CD4-positive, alpha-beta T cell treated with Interferon gamma for 1 hour (primary cell): ENCODE results near the gene RNU6-1.

Experiments used
- DNase-seq: peaks from one replicate; pipeline ENCODE4 v3.0.0-alpha.2; 2020

Gene RNU6-1

DNA sequence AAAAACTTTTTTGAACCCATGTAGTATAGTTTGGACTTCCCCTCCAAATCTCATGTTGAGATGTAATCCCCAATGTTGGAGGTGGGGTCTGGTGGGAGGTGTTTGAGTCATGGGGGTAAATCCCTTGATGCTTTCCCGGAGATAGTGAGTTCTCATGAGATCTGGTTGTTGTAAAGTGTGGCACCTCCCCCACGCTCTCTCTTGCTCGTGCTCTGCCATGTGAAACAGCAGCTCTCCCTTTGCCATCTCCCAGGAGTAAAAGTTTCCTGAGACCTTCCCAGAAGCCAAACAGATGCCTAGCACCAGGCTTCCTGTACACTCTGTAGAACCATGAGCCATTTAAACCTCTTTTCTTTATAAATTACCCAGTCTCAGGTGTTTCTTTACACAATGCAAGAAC, 16.0 kb upstream of the RNU6-1 start:
- no peak for DNase-seq

DNA sequence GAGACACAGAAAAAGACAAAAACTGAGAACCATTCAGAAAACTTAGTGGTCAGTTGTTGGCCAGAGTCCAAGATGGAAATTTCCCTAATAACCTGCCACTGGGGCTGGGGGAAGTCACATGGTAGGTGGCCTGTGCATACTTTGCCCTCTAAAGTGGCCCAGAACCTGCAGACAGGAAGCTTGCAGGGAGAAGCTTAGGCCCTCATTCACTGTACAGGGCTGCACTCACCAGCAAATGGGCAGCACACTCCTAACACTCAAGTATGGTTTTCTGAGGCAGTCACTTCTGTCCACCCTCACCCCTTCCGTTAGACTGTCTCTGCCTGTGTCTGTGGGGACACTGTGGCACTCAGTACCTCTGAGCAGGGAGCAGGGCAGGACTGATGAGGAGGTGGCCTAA, 14.5 kb upstream of the RNU6-1 start:
- DNase-seq: no peak

DNA sequence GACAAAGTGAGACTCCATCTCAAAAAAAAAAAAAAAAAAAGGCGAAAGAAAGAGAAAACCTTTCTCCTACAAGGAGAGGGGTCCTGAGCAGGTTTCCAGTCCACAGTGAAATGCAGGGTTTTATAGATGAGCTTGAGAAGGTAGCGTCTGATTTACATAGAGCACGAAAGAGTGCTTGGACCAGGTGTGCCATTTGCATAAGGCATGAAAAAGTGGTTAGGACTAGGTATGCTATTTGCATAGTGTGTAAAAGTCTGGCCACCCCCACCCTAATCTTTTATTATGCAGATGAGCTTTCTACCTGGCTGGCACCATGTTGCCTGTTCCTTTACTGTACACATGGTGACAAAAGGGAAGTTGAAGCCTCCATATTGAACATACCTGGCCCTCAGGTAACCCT, 13.6 kb upstream of the RNU6-1 start:
- DNase-seq: no peak

DNA sequence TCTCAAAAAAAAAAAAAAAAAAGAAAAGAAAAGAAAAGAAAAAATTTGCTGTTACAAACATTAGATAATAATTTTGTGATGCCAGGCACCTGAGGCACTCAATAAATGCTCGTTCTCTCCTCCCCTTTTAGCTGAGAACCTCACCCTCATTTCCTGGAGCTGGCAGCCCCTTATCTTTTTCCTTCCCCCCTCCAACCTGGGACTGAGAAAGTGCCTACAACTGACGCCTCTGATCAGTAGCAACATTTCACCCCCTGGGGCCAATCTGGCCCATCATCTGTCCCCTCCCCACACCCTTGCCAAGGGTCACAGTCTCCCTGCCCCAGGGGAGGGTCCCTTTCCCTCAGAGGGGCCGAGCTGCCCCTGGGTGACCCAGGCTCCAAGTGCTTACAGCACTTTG, 12.6 kb upstream of the RNU6-1 start:
- DNase-seq: no peak

DNA sequence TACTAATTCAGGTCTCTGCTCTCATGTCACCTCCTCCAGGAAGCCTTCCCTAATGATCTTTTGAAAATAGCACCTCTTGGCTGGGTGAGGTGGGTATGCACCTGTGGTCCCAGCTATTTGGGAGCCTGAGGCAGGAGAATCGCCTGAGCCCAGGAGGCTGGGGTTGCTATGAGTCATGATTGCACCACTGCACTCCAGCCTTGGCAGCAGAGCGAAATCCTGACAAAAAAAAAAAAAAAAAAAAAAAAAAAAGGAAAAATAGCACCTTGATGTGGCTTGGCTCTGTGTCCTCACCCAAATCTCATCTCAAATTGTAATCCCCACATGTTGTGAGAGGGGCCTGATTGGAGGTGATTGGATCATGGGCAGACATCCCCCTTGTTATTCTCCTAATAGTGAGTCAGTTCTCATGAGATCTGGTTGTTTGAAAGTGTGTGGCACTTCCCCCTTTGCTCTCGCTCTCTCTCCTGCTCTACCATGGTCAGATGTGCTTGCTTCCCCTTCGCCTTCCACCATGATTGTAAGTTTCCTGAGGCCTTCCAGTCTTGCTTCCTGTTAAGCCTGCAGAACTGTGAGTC, 11.2 kb upstream of the RNU6-1 start:
- DNase-seq: peak; percentile 43

DNA sequence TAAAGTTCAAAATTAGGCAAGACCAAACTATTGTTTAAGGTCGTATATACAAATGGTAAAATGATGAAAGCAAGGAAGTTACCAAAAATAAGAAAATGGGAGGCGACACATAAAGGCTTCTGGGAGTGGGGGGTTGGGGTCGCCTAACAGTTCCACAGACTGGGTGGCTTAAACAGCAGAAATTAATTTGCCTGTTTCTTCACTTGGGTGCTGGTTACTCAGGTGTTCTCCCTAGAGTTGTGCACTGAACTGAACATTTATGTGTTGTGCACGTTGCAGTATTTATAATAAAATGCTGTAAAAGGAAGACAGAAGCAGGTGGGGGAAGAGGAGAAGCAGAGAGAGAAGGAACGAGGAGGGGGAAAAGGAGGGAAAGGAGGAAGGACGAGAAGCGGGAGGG, 10.5 kb upstream of the RNU6-1 start:
- DNase-seq: no peak

DNA sequence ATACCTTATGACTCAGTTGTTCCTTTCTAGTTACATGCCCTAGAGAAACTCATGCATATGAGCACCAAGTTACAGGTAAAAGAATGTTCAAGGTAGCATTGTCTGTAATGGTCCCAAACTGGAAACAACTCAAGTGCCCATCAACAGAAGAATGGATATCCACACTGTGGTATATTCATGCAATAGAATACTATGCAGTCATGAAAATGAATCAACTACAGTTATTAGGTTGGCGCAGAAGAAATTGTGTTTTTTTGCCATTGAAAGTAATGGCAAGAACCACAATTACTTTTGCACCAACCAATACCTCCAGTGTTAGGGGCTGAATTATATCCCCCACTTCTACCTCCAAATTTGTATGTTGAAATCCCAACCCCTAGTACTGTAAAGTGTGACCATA, 9.7 kb upstream of the RNU6-1 start:
- no peak for DNase-seq

DNA sequence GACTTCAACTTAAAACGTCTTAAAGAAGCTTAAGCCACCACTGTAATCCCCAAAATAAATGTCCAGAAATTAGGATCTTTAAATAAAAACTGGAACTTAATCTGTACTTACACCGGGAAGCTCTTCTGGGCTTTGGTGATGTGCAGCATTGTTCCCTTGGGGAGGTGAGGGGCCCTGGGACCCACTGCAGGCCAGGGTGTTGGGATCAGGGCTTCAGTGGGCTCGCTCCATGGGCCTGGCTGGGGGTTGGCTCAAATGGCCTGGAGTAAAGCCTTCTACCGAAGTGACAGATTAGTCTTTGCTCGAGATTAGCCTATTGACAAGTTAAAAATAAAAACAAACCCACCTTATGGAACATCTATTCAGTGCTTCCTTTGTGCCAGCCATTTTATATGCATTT, 6.1 kb upstream of the RNU6-1 start:
- no peak for DNase-seq

DNA sequence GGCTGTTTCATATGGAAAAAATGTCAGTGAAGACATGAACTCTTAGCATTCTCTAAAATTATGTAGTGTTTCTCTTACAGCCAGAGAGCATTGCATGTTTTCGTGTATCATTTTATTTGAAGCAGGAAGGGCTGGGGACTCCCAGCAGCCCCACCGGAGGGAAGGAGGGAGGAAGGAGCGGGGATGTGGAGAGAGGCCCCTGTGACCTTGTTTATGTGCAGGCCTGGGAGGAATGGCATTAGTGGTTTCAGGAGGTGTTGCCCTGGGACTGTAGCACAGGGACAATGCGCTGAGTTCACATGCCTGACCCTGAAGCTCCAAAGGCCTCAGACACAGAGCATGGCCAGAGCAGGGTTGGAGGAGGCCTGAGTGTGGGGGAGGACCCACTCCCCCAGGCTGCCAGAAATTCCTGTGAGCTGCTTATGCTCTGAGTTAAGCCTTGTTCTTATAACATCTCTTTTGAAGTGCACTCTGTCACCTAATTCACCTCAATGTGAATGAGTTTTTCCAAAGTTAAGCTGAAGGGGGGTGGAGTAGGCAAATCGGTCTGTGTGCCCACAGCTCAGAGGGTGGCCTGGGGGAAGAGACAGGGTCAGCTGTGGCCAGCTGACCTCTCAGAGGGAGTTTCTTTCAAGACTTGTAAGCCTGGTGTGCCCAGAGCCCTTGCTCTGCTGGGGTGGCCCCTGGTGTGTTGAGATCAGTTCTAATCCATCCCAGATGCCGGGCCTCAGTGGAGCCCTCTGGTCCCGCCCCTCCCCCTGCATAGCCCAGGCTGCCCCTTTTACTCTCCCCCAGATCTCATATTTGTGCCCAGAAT, 3.9 kb upstream of the RNU6-1 start:
- DNase-seq: no peak

DNA sequence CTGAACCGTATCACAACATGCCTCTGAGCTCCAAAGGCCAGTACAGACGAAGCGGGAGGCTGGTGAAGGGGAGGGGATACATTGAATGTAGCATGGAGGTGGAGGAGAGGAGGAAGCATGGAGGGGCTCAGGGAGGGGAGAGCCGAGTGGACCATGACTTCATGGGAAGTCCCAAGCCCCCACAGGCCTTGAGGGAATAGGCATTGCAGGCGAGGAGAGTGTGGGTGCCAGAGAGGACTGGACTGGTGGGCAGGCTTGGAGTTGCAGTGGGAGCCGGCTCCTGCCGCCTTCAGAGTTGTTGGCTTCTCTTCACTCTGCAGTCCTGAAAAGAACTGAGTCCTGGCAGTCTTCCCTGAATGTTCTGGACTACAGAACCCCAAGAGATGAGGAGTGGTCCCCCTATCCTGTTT, 3.3 kb upstream of the RNU6-1 start:
- DNase-seq: no peak

DNA sequence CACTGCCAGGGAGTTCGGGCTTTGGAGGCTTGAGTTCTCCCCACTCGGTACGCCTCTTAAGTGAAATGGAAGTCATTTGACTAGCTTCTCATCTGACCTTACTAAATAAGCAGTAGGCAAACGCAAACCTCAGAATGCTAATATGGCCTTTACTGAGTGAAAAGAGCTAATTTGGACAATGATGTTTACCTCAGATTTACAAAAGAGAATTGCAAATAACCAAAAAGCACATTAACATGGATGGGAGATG, 1.6 kb upstream of the RNU6-1 start:
- no peak for DNase-seq

DNA sequence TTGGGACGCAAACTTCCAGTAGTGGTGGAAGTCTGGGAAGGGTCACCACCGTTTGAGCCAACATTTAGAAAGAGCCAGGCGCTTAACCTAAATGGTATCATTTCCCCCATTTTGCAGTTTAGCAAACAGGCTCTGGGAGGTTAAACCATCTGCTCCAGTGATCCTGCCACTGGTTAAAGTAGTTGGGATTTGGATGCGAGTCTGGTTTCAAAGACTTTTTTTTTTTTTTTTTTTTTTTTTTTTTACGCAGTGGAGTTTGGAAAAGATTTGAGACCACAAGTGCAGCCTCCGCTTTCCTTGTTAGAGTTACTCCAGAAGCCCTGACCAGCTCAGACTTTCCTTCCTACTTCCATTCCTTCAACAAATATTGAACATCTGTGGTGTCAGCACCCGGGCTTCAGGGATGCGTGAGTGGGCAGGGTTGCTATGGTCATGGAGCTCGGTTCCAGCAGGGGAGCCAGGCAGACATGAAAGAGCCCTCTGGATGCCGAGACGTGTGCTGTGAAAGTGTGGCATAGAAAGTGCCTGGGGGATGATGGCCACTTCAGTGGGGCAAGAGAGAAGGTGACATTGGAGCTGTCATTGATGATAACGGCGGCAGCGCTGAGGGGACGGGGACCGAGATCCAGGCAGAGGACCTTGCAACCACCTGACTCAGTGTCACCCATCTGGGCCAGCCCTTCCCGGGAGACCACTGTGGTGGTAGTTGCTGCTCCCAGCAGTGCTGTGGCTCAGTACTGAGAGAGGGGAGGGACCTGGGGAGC, 1.1 kb upstream of the RNU6-1 start:
- no peak for DNase-seq

DNA sequence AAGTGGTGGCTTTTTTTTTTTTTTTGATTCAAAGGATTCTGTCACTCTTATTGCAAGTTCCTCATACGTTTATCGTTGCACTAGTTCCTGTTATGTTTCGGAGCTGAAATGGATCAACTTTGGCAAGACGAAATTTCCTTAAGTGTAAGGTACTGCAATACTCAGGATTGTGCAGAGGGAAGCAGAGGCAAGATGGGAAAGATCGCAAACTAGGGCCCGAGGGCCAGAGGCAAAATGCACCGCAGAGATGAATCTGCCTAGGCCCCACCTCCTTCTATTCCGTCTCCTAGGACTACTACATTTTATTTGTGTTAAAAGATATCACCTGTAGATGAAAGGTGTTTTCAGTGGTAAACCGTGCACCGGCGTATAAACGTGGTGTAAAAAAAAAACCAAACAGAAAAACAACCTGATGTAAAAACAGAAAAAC, 331 bp downstream of the RNU6-1 start:
- DNase-seq: no peak

DNA sequence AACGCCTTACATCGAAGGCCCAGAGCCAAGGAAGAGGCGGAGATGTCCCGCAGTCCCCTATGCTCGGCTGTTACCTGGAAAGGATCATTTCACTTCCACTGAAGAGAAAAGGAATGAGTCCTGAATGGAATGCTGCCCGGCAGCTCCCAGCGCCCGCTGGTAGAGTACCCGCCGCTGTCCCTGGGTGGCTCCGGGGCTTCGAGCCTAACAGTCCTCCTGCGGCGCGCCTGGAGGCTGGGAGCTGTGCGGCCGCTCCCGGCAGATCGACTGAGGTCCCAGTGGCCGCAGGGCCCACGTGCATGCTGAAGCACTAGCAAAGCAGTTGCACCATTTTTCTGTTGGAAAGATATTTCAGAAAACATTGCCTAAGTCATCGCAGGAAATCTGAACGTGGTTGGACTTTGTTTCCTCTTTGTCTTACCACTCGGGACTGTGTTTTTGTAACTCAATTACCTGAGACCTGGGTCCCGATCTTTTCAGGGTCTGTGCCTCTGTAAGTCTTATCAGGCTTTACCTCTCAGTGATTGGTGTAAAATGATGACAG, 984 bp downstream of the RNU6-1 start:
- no peak for DNase-seq

DNA sequence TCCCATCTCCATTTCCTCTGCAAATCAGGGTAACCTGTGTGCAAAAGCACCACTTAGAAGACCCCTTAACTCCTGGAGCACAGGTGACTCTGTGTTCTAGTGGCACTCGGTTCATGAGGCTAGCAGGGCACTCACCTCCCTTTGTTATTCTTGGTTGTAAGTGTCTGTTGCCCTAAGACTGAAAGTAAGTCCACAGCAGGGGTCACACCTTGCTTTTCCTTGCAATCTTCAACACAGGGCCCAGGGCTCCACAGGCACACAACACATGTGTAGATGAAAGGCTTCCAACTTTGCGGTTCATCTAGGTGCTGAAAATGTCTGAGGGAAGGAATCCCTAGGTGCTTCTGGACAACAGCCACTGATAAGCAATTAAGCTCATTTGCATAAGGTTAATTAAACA, 2.9 kb downstream of the RNU6-1 start:
- no peak for DNase-seq

DNA sequence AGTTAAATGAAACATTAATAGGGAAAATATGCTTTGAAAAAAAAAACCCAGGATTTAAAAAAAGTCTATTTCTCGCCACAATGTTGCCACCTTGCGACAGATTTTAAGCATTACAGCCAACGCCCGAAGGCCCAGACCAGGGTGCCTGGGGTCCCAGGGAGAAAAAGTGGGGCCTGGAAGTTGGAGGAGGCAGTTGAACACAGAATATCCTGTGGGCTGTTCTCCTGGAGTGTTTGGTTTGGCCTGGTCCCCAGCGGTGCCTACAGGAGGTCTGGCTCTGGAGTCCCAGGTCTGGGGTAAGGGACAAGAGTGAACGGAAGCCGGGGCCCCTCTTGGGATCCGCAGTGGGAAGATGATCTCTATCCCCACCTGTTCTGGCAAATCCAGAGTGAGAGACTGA, 3.4 kb downstream of the RNU6-1 start:
- peak; percentile 48 for DNase-seq

DNA sequence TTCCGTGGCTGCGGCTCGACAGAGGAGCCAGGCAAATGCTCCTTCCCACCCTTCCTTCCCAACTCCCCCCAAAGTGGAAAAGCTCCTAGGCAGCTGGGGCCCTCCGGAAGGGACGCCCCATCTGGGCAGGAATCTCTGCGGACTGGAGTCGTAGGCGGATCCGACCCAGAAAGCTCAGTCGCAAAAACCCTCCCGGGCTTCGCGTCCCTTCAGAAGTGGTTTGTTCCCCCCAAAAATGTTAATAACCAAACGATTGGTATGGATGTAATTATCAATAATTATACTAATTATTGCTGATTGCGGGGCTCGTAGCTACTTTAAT, 3.8 kb downstream of the RNU6-1 start:
- no peak for DNase-seq

DNA sequence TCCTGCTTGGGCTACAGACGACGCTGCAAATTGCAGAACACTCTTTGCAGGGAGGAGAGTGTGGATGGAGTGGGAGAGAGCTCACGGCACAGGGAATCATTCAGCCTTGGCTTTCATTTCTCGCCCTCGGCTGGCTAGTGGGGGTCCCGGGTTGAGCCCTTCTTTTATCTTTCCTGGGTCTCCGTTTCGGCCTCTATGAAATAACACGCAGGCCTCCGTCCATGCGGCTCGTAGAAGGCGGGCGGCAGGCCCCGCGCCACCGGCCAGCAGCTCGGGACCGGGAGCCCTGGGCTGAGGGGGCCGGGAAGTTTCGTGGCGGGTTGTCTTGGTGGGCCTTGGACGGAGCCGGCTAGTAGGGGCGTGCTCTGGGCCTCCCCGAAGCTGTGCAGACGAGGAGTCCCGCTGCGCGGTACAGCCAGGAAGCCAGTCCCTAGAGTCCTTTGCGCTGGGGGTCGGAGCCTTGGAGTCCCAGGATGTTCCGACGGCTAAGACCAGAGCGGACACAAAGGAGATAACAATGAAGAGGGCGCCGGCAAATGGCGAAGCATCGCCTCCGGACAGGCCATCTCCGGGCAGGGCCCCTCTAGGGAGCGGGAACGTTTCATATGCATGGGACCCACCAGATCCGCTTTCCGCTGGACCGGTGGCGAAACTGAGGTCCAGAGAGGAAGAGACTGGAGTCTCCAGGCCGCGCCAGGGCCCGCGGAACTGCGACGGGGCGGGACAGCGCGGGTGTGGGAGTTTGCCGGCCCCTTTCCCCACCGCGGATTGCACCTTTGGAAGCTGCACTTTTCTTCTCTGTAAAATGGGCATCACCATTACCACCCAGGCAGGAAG, 4.3 kb downstream of the RNU6-1 start:
- no peak for DNase-seq

DNA sequence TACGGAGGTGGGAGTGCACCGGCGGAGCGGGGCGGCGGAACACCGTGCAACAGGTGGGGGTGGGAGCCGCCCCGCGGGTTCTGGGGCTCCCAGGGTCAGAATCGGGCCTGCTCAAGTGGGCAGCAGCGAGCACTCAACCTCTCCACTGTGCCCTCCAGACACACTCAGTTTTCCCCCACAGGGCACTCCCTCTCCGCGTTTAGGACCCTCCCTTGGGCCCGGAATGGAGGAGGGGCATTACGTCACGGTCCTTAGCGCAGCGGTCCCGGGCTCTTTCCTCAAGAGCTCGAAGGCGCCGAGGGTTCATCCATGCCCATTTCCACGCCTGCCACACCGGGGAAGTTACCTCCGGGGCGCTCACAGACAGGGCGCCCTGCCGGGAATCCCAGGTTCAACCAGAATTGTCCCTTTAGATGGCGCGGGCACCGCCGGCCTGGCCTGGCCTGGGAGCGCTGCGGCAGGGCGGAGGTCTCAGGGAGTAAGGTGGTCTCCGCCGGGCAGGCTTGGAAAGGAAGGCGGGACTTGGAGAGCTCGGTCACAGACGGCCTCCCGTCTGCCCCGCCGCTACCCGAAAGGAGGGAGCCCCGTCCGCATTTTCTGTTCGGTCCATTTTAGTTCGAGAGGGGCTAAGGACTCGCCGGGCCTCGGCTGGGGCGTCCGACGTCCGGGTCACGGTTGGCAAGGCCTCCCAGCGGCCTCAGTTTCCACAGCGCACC, 5.1 kb downstream of the RNU6-1 start:
- no peak for DNase-seq

DNA sequence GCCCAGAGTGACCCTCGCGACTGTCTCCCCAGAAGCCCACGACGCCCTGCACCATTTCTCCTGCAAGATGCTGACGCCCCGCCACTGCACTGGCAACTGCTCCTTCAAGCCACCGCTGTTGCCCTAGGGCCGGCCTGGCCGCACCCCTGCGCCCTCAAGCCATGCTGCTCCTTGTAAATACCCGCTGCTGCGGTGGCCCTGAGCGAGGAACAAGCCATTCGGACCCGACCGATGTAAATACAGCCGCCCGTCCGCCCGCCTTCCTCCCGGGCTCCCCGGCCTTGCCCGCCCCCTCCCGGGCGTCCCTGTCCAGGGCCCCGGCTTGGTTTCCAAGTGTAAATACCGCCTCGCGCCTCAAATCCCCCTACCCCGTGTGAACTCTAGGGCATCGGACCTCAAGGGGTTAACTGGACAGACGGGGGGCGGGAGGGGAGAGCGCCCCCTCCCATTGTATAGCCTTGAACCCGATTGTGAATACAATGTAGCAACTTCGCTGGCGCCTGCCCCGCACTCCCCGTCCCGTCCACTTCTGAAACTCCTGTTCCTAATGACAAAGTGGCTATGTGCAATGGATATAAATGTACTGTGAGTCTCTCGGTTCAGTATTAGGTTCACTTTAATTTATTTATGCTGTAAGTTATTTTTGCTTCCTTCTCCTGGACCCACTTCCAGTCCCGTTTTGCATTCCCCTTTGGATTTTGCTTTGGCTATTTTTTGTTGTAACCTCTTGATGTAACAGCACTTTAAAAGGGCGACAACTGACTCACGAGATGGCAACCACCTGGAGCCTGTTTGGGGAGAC, 5.9 kb downstream of the RNU6-1 start:
- DNase-seq: peak; percentile 28

DNA sequence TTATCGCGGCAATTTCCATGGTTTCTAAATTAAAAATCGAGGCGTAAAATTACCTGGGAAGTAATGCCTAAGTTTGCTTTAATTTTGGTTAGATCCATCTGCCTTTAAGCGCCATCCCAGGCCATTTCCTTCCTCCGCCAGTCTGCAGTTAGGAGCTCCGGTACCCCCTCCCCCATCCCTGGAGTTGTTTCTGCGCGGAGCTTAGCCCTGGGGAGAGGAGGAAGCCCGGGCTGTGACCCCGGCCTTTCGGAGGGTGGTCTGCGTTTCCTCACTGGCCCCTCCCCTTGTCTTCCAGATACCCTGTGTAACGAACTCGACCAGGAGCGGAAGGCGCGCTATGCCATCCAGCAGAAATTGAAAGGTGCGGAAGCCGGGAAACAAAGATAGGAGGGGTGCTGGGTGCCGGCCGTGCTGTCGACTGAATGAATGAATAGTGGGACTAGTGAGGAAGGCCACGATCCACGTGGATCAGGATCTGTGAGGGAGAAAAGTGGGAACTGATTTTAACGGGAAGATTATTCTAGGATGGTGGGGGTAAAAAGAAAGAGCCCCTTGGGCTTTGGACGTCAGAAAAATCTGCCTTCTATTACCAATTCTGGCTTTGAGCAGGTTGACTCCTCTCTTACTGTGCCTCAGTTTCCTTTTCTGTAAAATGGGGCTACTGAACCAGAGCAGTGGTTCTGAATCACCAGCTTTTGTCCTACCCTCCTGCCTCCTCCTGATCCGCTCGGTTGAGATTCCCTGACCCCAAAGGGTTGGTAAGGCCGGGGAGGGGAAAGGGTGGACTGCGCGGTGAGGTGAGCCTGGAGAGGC, 6.7 kb downstream of the RNU6-1 start:
- no peak for DNase-seq
